Muscle layer of duodenum (tissue), 2 donors: Measurements from ENCODE around the gene S100PBP.

Experiments used
- H3K27ac ChIP-seq: one replicate; pipeline ENCODE4 v1.7.0; 2013; ENCODE audit warnings: mild to moderate bottlenecking, low read length
- H3K27me3 ChIP-seq: one replicate; pipeline ENCODE4 v1.7.0; 2013; ENCODE audit warnings: low read depth, mild to moderate bottlenecking, control low read depth, low read length
- H3K36me3 ChIP-seq, 2 donors: one replicate each; pipeline ENCODE4 v1.7.0; 2013; ENCODE audit warnings: low read length in 2 of 2, control low read depth in 1 of 2, mild to moderate bottlenecking in 1 of 2; ENCODE audit not compliant: insufficient read depth in 2 of 2, control insufficient read depth in 1 of 2
- H3K4me1 ChIP-seq, 2 donors: one replicate each; pipeline ENCODE4 v1.7.0; 2013; ENCODE audit warnings: low read length in 2 of 2, mild to moderate bottlenecking in 2 of 2, control low read depth in 1 of 2, moderate library complexity in 1 of 2; ENCODE audit not compliant: insufficient read depth in 2 of 2, control insufficient read depth in 1 of 2
- H3K4me3 ChIP-seq, 2 donors: one replicate each; pipeline ENCODE4 v1.7.0; 2013; ENCODE audit warnings: low read length in 2 of 2, low read depth in 1 of 2, mild to moderate bottlenecking in 1 of 2
- H3K9me3 ChIP-seq, 2 donors: one replicate each; pipeline ENCODE4 v1.7.0; 2013; ENCODE audit warnings: low read length in 2 of 2, control low read depth in 1 of 2, mild to moderate bottlenecking in 1 of 2; ENCODE audit not compliant: control insufficient read depth in 1 of 2
- donor health status: healthy.

The S100PBP gene

GRCh38 chr1:32848354-32849063 lies 31.1 kb downstream of the S100PBP start:
- H3K36me3 ChIP-seq: peaks cover 8 to 26% of the 10 kb centered on the region in 2 donors
- H3K4me3 ChIP-seq: no peak overlapping the region
- H3K4me1 ChIP-seq: no peaks in the 10 kb centered on the region
- H3K9me3 ChIP-seq: no peaks in the 10 kb centered on the region
- no peaks in the 10 kb centered on the region for H3K27me3 ChIP-seq
- no peak overlapping the region for H3K27ac ChIP-seq

GRCh38 chr1:32855861-32856617 lies 38.6 kb downstream of the S100PBP start:
- peaks cover 35 to 58% of the 10 kb centered on the region in 2 donors for H3K36me3 ChIP-seq
- no peaks in the 10 kb centered on the region for H3K27me3 ChIP-seq
- no peak overlapping the region for H3K27ac ChIP-seq
- no peaks in the 10 kb centered on the region for H3K4me1 ChIP-seq
- no peaks in the 10 kb centered on the region for H3K9me3 ChIP-seq
- no peak overlapping the region for H3K4me3 ChIP-seq

- H3K27me3 ChIP-seq: no peaks in the 10 kb centered on the region
- no peaks in the 10 kb centered on the region for H3K9me3 ChIP-seq
- H3K4me3 ChIP-seq: no peak overlapping the region
- H3K36me3 ChIP-seq: peaks cover 29 to 64% of the 10 kb centered on the region in 2 donors
- no peak overlapping the region for H3K27ac ChIP-seq
- peaks cover 0 to 4% of the 10 kb centered on the region in 2 donors for H3K4me1 ChIP-seq
Measured at GRCh38 chr1:32858136-32858535, 40.7 kb downstream of the S100PBP start.

GRCh38 chr1:32858791-32859190 lies 41.3 kb downstream of the S100PBP start:
- H3K27me3 ChIP-seq: no peaks in the 10 kb centered on the region
- peaks cover 29 to 60% of the 10 kb centered on the region in 2 donors for H3K36me3 ChIP-seq
- H3K27ac ChIP-seq: no peak overlapping the region
- H3K4me3 ChIP-seq: no peak overlapping the region
- no peaks in the 10 kb centered on the region for H3K9me3 ChIP-seq
- peaks cover 0 to 4% of the 10 kb centered on the region in 2 donors for H3K4me1 ChIP-seq

- Histone ChIP-seq H3K4me1 (peaks cover 0 to 4% of the 10 kb centered on the region in 2 donors), H3K27me3 (no peaks in the 10 kb centered on the region), H3K4me3 (no peak overlapping the region), H3K9me3 (no peaks in the 10 kb centered on the region), H3K36me3 (peaks cover 24 to 49% of the 10 kb centered on the region in 2 donors), H3K27ac (no peak overlapping the region)
Measured at GRCh38 chr1:32859915-32860314, 42.5 kb downstream of the S100PBP start.

- no peaks in the 10 kb centered on the region for H3K9me3 ChIP-seq
- peaks cover 0 to 4% of the 10 kb centered on the region in 2 donors for H3K4me1 ChIP-seq
- peaks cover 24 to 46% of the 10 kb centered on the region in 2 donors for H3K36me3 ChIP-seq
- no peak overlapping the region for H3K27ac ChIP-seq
- H3K4me3 ChIP-seq: no peak overlapping the region
- no peaks in the 10 kb centered on the region for H3K27me3 ChIP-seq
Measured at GRCh38 chr1:32860566-32860965, 43.1 kb downstream of the S100PBP start.

- H3K4me3 ChIP-seq: no peak overlapping the region
- H3K36me3 ChIP-seq: peaks cover 14 to 31% of the 10 kb centered on the region in 2 donors
- H3K4me1 ChIP-seq: peaks cover 0 to 8% of the 10 kb centered on the region in 2 donors
- H3K27ac ChIP-seq: no peak overlapping the region
- no peaks in the 10 kb centered on the region for H3K27me3 ChIP-seq
- H3K9me3 ChIP-seq: no peaks in the 10 kb centered on the region
Measured at GRCh38 chr1:32861904-32862695, 44.6 kb downstream of the S100PBP start.

- no peaks in the 10 kb centered on the region for H3K9me3 ChIP-seq
- peaks cover 7 to 21% of the 10 kb centered on the region in 2 donors for H3K36me3 ChIP-seq
- H3K27me3 ChIP-seq: no peaks in the 10 kb centered on the region
- H3K27ac ChIP-seq: no peak overlapping the region
- H3K4me1 ChIP-seq: peaks cover 0 to 8% of the 10 kb centered on the region in 2 donors
- no peak overlapping the region for H3K4me3 ChIP-seq
Measured at GRCh38 chr1:32863218-32863880, 45.9 kb downstream of the S100PBP start.

- peaks cover 0 to 8% of the 10 kb centered on the region in 2 donors for H3K4me1 ChIP-seq
- no peak overlapping the region for H3K4me3 ChIP-seq
- H3K27me3 ChIP-seq: no peaks in the 10 kb centered on the region
- peaks cover 5 to 20% of the 10 kb centered on the region in 2 donors for H3K36me3 ChIP-seq
- no peak overlapping the region for H3K27ac ChIP-seq
- no peaks in the 10 kb centered on the region for H3K9me3 ChIP-seq
Measured at GRCh38 chr1:32863881-32864245, 46.4 kb downstream of the S100PBP start.

- Histone ChIP-seq H3K27ac (no peak overlapping the region), H3K36me3 (peaks cover 0 to 16% of the 10 kb centered on the region in 2 donors), H3K27me3 (peaks cover 2% of the 10 kb centered on the region), H3K4me1 (peaks cover 0 to 8% of the 10 kb centered on the region in 2 donors), H3K4me3 (no peak overlapping the region), H3K9me3 (no peaks in the 10 kb centered on the region)
Measured at GRCh38 chr1:32864375-32865019, 47.0 kb downstream of the S100PBP start.
